K562 (cell line): ENCODE data around the gene CLIC1. TPM values are rescaled to one million over a fixed set of nuclear protein-coding genes. Genes with fewer than 3 reads are reported as not detected.

Experiments
- ATF7 ChIP-seq: fragments of 450-650 bp; IDR thresholded peaks from 2 replicates; pipeline ENCODE4 v1.7.1; 2014; ENCODE audit warnings: mild to moderate bottlenecking, moderate library complexity
- CUX1 ChIP-seq: fragments of 200-800 bp; sonication (Bioruptor generic); IDR thresholded peaks from 2 replicates; pipeline ENCODE4 v1.6.1; 2016; ENCODE audit warnings: missing genetic modification characterization, missing compliant biosample characterization
- FOXA1 ChIP-seq: fragments of 450-650 bp; IDR thresholded peaks from 2 replicates; pipeline ENCODE4 v1.6.1; 2016; ENCODE audit warnings: mild to moderate bottlenecking, borderline replicate concordance
- HDAC2 ChIP-seq: fragments of 450-650 bp; IDR thresholded peaks from 2 replicates; pipeline ENCODE4 v1.6.1; 2016; ENCODE audit warnings: mild to moderate bottlenecking
- SP2 ChIP-seq: IDR thresholded peaks from 2 replicates; pipeline ENCODE4 v1.6.1; 2011; ENCODE audit warnings: mild to moderate bottlenecking, low read depth, low read length, moderate library complexity; ENCODE audit not compliant: poor library complexity, severe bottlenecking; ENCODE audit errors: extremely low read depth
- ZFP91 ChIP-seq: sonication (generic); formaldehyde crosslinking; IDR thresholded peaks from 2 replicates; pipeline ENCODE4 v1.8.0; 2022; ENCODE audit warnings: mild to moderate bottlenecking, missing genetic modification reagents
- ZNF133 ChIP-seq: fragments of 250-450 bp; sonication (Bioruptor Pico); IDR thresholded peaks from 2 replicates; pipeline ENCODE4 v1.4.0; 2020; ENCODE audit warnings: mild to moderate bottlenecking
- ZNF592 ChIP-seq: fragments of 450-650 bp; IDR thresholded peaks from 2 replicates; pipeline ENCODE4 v1.6.1; 2017; ENCODE audit warnings: antibody characterized with exemption, mild to moderate bottlenecking
- polyA plus RNA-seq, 8 experiments: library from polyadenylated mRNA; depleted of rRNA in 4 of 8; stranded (reverse) in 5 of 8; unstranded in 3 of 8; fragments of >200 nt; fragmentation: Nextera tagmentation in 2 of 8; fragmentation: Illumina TruSeq in 1 of 8; extraction: Ambion mirVana in 2 of 8; extraction: Trizol in 1 of 8; gene quantifications; 2 replicates each; pipeline versions ENCODE4 v1.2.1 to v1.2.3, GENCODE V29; 2011 to 2014; ENCODE audit warnings: inconsistent platforms in 1 of 8, missing spikeins in 1 of 8
- total RNA-seq, 7 experiments: library from RNA; depleted of rRNA in 6 of 7; stranded (reverse); fragments of >200 nt in 6 of 7; fragmentation: Illumina TruSeq in 2 of 7; extraction: Trizol in 2 of 7; gene quantifications; 2 replicates each; pipeline versions ENCODE4 v1.2.1 to v1.2.3, GENCODE V29; 2011 to 2021; ENCODE audit warnings: low replicate concordance in 1 of 7

The CLIC1 gene
- total and polyA plus RNA-seq, 9 of the 15 experiments (the other 6 are each of a cell fraction or from before 2014, with no cell fraction given): 1,267 to 2,419 (median 1,808) TPM

- TF ChIP-seq ZFP91 (peak; percentile 68), CUX1 (peak; percentile 99), SP2 (no peak), ZNF133 (CRISPR knock-in tag) (no peak; the same call in 1 of the 2 replicates), ZNF592 (peak; percentile 82), HDAC2 (peak; percentile 58), ATF7 (peak; percentile 100), FOXA1 (no peak)
Measured at GRCh38 chr6:31702819-31703716, 33.3 kb downstream of the CLIC1 start, which contains the start of gene ABHD16A (continued).
